Omental fat pad (tissue), 4 donors: ENCODE results near the gene TNFRSF19. TPM values are rescaled to one million over a fixed set of nuclear protein-coding genes. Genes with fewer than 3 reads are reported as not detected.

ENCODE experiments used
- ATAC-seq: fragments of 150-250 bp; one replicate; pipeline ENCODE4 v1.9.1; 2016; ENCODE audit warnings: mild to moderate bottlenecking, moderate library complexity; ENCODE audit not compliant: low FRiP score
- DNase-seq: peaks from one replicate; pipeline ENCODE4 v3.0.0-alpha.2; 2019; ENCODE audit warnings: low spot score
- total RNA-seq, 4 donors: library from RNA; depleted of rRNA; stranded (reverse); fragments of >200 nt; gene quantifications; one replicate each; pipeline ENCODE4 v1.1.0, GENCODE V29; 2016
- TF ChIP-seq, protein P1 (sequence below), 3 donors: fragments of 450-650 bp; IDR thresholded peaks; one replicate each; pipeline ENCODE4 v1.5.1; 2016 to 2017; ENCODE audit warnings: antibody characterized with exemption in 3 of 3, mild to moderate bottlenecking in 3 of 3, moderate library complexity in 2 of 3

TNFRSF19 gene
- total RNA-seq, 4 donors from 2014 or later = 1.3 to 6.5 (median 2.8) TPM

DNA sequence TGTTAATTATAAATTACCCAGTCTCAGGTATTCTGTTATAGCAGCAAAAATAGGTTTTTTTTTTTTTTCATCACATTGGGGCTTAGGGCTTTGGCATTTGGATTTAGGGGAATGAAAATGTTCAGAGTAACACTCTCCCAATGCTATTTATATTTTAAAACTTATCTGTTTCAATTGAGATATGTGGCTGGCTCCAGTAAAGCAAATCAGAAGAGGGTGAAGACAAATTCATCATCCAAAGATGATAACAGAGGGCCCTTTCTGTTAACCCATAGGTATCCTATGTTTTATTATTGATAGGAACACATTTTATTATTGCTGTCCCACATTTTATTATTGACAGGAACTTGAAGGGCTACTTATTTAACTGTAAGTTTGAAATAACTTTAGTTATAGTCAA, 20.5 kb upstream of the TNFRSF19 start:
- DNase-seq (no peak), ATAC-seq (no peak)
- TF ChIP-seq, protein P1, sequence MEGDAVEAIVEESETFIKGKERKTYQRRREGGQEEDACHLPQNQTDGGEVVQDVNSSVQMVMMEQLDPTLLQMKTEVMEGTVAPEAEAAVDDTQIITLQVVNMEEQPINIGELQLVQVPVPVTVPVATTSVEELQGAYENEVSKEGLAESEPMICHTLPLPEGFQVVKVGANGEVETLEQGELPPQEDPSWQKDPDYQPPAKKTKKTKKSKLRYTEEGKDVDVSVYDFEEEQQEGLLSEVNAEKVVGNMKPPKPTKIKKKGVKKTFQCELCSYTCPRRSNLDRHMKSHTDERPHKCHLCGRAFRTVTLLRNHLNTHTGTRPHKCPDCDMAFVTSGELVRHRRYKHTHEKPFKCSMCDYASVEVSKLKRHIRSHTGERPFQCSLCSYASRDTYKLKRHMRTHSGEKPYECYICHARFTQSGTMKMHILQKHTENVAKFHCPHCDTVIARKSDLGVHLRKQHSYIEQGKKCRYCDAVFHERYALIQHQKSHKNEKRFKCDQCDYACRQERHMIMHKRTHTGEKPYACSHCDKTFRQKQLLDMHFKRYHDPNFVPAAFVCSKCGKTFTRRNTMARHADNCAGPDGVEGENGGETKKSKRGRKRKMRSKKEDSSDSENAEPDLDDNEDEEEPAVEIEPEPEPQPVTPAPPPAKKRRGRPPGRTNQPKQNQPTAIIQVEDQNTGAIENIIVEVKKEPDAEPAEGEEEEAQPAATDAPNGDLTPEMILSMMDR (IDR thresholded peaks at IDR 0.05) = no peak

DNA sequence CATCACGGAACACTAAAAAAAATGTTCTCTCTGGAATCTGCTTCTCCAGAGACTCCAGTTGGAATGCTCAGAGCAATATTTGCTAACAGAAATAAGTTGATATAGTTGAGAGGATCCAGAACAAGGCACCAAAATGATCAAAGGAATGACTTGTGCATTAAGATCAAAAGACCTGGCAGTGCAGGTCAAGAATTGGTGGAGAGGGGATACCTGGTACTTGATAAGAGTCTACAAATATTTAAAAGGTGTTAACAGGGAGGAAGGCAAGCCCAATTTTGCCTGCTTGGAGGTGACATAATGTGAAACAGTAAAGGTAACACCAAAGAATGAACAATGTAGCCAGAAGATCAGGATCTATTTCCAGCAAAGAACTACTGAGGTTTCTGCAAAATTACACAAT, 20.0 kb upstream of the TNFRSF19 start:
- DNase-seq (no peak), ATAC-seq (no peak)
- TF ChIP-seq, protein P1 (IDR thresholded peaks at IDR 0.05) = no peak

DNA sequence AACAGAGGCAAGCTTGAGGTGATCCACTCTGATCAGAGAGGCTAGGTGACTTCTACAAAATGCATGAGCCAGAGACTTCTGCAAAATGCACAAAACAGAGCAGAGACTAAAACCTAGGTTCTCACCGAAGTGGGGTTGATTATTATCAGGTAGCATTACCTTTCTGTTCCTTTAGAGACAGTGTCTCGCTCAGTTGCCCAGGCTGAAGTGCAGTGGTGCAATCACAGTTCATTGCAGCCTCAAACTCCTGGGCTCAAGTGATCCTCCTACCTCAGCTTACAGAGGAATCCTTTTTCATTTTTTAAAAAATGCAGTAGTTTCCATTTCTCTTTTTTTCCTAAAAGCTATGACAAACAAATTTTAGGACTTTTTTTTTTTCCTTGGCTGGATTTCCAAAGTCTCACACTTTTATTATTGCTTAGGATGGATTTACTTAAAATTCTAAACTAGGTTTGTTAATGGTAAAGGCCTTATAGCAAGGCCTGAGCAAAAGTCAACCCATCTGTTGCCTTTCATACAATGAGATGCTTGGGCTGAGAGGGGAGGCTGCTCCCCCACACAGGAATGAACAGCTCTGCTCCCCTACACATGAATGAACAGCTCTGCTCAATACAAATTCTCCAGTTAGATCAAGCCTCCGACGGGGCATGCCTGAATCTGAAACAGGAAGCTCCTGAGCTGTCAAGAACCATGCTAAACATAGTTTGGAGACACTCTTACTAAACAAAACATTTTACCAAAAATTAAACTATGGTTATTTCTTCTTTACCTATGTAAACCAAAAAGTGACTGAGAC, 18.8 kb upstream of the TNFRSF19 start:
- TF ChIP-seq, protein P1 (IDR thresholded peaks at IDR 0.05) = no peak
- ATAC-seq (no peak), DNase-seq (no peak)

DNA sequence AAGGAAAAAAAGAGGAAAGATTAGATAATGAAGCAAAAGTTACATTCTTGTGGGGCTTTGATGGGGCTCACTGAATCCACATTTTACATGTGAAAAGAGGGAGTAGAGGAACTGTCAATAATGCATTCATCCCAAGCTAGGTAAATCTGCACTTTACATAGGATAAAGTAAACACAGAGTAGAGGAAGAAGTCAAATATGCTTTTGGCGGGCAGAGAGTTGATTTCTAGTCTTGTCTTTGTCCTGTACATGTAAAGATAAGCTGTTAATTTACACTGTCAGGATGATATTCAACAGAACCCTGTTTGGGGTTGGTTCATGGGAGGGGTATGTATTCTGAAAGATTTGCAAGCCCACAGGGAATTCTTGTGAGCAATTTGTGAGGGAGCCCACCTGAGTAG, 18.0 kb upstream of the TNFRSF19 start:
- TF ChIP-seq, protein P1 (IDR thresholded peaks at IDR 0.05) = no peak
- ATAC-seq (no peak), DNase-seq (no peak)

DNA sequence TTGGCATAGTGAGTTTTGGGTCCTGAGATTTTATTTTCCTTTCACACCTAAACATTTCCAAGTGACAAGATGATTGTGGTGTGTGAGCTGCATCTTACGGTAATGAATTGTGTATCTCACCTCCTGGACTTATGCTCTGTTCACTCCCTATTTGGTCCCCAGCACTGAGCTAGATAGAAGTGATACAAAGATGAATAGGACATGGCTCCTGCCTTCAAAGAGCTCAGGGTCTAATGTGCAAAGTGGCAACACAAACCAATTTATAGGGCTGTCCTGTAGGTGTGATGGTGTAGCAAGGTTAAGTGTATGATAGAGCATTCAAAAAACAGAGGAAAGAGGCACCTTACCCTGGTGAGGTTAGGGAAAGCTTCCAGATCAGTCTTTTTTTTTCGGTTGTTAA, 17.6 kb upstream of the TNFRSF19 start:
- ATAC-seq = no peak
- DNase-seq = no peak
- TF ChIP-seq, protein P1 (IDR thresholded peaks at IDR 0.05) = no peak

DNA sequence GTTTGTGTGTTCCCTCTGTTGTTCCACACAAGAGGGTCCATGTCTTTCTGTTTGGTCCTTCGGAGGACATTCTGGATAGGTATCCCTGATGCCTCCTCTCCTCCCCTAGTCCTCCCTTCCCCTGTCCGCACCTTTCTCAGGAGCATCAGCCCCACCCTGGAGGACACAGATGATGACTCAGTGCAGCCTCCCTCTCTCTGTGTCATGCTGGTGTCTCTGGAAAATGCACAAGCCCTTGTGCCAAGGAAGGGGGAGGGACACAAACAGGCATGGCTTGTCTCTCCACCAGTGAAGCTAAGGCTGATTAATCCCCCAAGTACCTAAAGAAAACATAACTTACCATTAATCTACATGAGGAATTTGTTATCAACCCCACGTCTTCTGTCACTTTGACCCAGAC, 16.2 kb upstream of the TNFRSF19 start:
- TF ChIP-seq, protein P1 (IDR thresholded peaks at IDR 0.05) = no peak
- ATAC-seq (no peak), DNase-seq (no peak)

DNA sequence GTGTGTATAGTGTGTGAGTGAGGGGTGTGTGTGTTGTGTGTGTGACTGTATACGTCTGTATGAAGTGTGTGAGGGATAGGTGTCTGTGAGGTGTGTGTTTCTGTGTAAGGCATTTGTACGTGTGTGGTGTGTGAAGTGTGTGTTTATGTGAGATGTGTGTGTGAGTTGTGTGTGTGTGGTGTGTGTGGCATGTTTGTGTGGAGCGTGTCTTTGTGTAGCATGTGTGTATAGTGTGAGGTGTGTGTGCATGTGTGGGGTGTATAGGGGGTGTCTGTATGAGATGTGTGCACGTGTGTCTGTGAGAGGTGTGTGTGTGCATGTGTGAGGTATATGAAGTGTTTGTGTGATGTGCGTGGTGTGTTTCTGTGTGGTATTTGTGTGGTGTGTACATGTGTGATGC, 13.2 kb upstream of the TNFRSF19 start:
- DNase-seq = no peak
- no peak for ATAC-seq
- TF ChIP-seq, protein P1 (IDR thresholded peaks at IDR 0.05) = no peak
